Osteocyte (in vitro differentiated cells): Measurements from ENCODE around the gene DDIAS. TPM values are rescaled to one million over a fixed set of nuclear protein-coding genes. Genes with fewer than 3 reads are reported as not detected.

Experiments used
- DNase-seq: peaks from one replicate; pipeline ENCODE4 v3.0.0; 2021; ENCODE audit warnings: mixed read lengths; ENCODE audit not compliant: unreplicated experiment; ENCODE audit errors: extremely low spot score
- H3K27ac Mint-ChIP-seq: one replicate; pipeline ENCODE4 v1.8.0; 2021; ENCODE audit warnings: mild to moderate bottlenecking, mixed read lengths; ENCODE audit not compliant: unreplicated experiment
- H3K27me3 Mint-ChIP-seq: one replicate; pipeline ENCODE4 v1.8.0; 2021; ENCODE audit warnings: mixed read lengths; ENCODE audit not compliant: unreplicated experiment
- H3K36me3 Mint-ChIP-seq: one replicate; pipeline ENCODE4 v1.8.0; 2021; ENCODE audit warnings: mixed read lengths; ENCODE audit not compliant: unreplicated experiment
- H3K4me1 Mint-ChIP-seq: one replicate; pipeline ENCODE4 v1.8.0; 2021; ENCODE audit warnings: mixed read lengths; ENCODE audit not compliant: unreplicated experiment
- H3K4me3 Mint-ChIP-seq: one replicate; pipeline ENCODE4 v1.8.0; 2021; ENCODE audit warnings: mild to moderate bottlenecking, moderate library complexity, mixed read lengths; ENCODE audit not compliant: unreplicated experiment
- H3K9me3 Mint-ChIP-seq: one replicate; pipeline ENCODE4 v1.8.0; 2021; ENCODE audit warnings: mixed read lengths; ENCODE audit not compliant: unreplicated experiment
- CTCF ChIP-seq: fragments of 200-600 bp; sonication (generic); IDR thresholded peaks from 2 replicates; pipeline ENCODE4 v1.5.0; 2021; ENCODE audit warnings: antibody characterized with exemption, mild to moderate bottlenecking, moderate library complexity
- total RNA-seq: library from RNA; stranded (reverse); gene quantifications from 2 replicates; pipeline ENCODE4 v1.2.1, GENCODE V29; 2021

Gene DDIAS
- total RNA-seq, 1 donor from 2014 or later = 2.9 TPM

- Mint-ChIP-seq H3K4me3 (no peak overlapping the region), H3K4me1 (peaks cover 61% of the 10 kb centered on the region), H3K9me3 (peaks cover 3% of the 10 kb centered on the region), H3K27ac (peak overlapping the region; percentile 72), H3K27me3 (no peaks in the 10 kb centered on the region), H3K36me3 (peaks cover 34% of the 10 kb centered on the region)
- DNase-seq = no peak
- no peak for TF ChIP-seq CTCF
Measured at GRCh38 chr11:82978422-82979099, 77.0 kb downstream of the DDIAS start.

GRCh38 chr11:82979824-82980223, 78.3 kb downstream of the DDIAS start:
- no peak for TF ChIP-seq CTCF
- peaks cover 3% of the 10 kb centered on the region for H3K9me3 Mint-ChIP-seq
- peaks cover 38% of the 10 kb centered on the region for H3K36me3 Mint-ChIP-seq
- DNase-seq = no peak
- H3K27me3 Mint-ChIP-seq = no peaks in the 10 kb centered on the region
- H3K4me1 Mint-ChIP-seq = peaks cover 63% of the 10 kb centered on the region
- H3K4me3 Mint-ChIP-seq = no peak overlapping the region
- peak overlapping the region; percentile 81 for H3K27ac Mint-ChIP-seq

- peak overlapping the region; percentile 81 for H3K27ac Mint-ChIP-seq
Measured at GRCh38 chr11:82980292-82980691, 78.8 kb downstream of the DDIAS start.

GRCh38 chr11:82980947-82981346, 79.4 kb downstream of the DDIAS start:
- Mint-ChIP-seq H3K9me3 (peaks cover 3% of the 10 kb centered on the region), H3K4me1 (peaks cover 58% of the 10 kb centered on the region)

More at GRCh38 chr11:82980292-82980691, 78.8 kb downstream of the DDIAS start:
- Mint-ChIP-seq H3K4me1 (peaks cover 62% of the 10 kb centered on the region), H3K4me3 (no peak overlapping the region), H3K27me3 (no peaks in the 10 kb centered on the region), H3K36me3 (peaks cover 37% of the 10 kb centered on the region), H3K9me3 (peaks cover 3% of the 10 kb centered on the region)
- DNase-seq = no peak
- no peak for TF ChIP-seq CTCF

GRCh38 chr11:82981852-82982251, 80.3 kb downstream of the DDIAS start:
- Mint-ChIP-seq H3K27ac (peak overlapping the region; percentile 54), H3K36me3 (peaks cover 40% of the 10 kb centered on the region), H3K9me3 (no peaks in the 10 kb centered on the region), H3K4me1 (peaks cover 52% of the 10 kb centered on the region), H3K4me3 (no peak overlapping the region), H3K27me3 (no peaks in the 10 kb centered on the region)
- no peak for TF ChIP-seq CTCF
- DNase-seq = no peak

More at GRCh38 chr11:82980947-82981346, 79.4 kb downstream of the DDIAS start:
- no peak for TF ChIP-seq CTCF
- DNase-seq = no peak
- Mint-ChIP-seq H3K4me3 (no peak overlapping the region), H3K27me3 (no peaks in the 10 kb centered on the region), H3K27ac (peak overlapping the region; percentile 81), H3K36me3 (peaks cover 41% of the 10 kb centered on the region)

Other genes with a start within 250 kb of the DDIAS start
- 0.26 and 0.35 TPM in 2 replicates for gene FAM181B, start 167.9 kb upstream of the DDIAS start, total RNA-seq
- gene PRCP, start 1.3 kb upstream of the DDIAS start, total RNA-seq = 55.5 and 64.5 TPM in 2 replicates
- 73.8 and 79.7 TPM in 2 replicates for gene RAB30, start 170.2 kb downstream of the DDIAS start, total RNA-seq